Measurements from ENCODE around the gene ASCL1. TPM values are rescaled to one million over a fixed set of nuclear protein-coding genes. Genes with fewer than 3 reads are reported as not detected.

ASCL1 gene
- total and polyA plus RNA-seq, 2 of the 13 experiments (the other 11 are each of a cell fraction or from before 2014, with no cell fraction given): not detected

DNA sequence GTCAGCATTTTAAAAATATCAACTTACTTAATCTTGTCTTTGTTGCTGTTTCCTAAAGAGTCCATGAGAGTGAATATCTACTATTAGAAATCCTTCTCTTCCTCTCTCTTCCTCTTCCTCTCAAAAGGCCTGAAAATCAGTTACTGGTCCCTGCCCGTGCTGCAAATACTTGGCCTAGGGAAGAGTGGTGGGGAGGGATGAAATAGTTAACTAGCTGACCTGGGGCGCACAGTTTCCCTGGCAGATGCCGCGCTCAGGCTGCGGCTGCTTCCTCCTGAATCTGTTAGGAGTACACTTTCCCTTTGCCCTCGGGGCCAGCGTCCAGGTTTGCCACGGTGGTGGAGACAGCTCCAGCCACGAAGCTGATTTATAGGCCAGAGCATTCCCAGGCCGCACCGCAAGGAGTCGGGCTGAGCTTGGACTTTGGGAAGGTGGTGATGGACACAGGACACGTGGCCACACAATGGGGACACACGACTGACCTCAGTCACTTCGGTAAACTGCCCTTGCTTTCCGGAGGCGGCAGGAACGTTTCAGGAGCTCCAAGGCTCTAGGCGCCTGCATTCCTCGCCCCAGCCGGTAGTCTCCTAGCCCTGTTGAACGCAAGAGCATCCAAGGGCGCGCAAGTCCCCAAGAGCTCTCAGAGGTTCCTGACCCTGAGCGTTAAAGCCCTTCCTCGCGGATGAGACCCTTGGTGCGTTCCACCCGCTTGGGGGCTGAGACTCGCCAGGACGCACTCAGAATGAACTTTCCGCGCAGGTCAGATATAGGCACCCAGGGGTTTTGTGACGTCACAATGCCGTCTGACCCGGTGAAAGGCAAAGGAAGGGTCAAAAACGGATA lies 7.1 kb upstream of the ASCL1 start (continued):
- TF ChIP-seq IKZF4 (CRISPR knock-in tag; IDR thresholded peaks at IDR 0.05; ENCODE audit: borderline replicate concordance, low read depth, not compliant biosample characterization): no peak
- no peak for TF ChIP-seq SRF (IDR thresholded peaks at IDR 0.05; ENCODE audit: low read depth, low read length)
- TF ChIP-seq ZNF720 (CRISPR knock-in tag; IDR thresholded peaks at IDR 0.05): no peak
- peak; percentile 80 for TF ChIP-seq ZMYM4 (CRISPR knock-in tag; IDR thresholded peaks at IDR 0.05)
- TF ChIP-seq CHCHD3 (CRISPR knock-in tag; IDR thresholded peaks at IDR 0.05): no peak
- peak; percentile 89 for TF ChIP-seq CREB1 (IDR thresholded peaks at IDR 0.05)
- TF ChIP-seq CREB1 (CRISPR knock-in tag; IDR thresholded peaks at IDR 0.05): no peak
- no peak for TF ChIP-seq ZBTB3 (CRISPR knock-in tag; IDR thresholded peaks at IDR 0.05; ENCODE audit: borderline replicate concordance, low read depth)
- no peak for TF ChIP-seq MLLT10 (CRISPR knock-in tag; IDR thresholded peaks at IDR 0.05)
- no peak for TF ChIP-seq ZSCAN9 (CRISPR knock-in tag; IDR thresholded peaks at IDR 0.05; ENCODE audit: borderline replicate concordance)
- peak; percentile 91 for TF ChIP-seq MYC (CRISPR knock-in tag; IDR thresholded peaks at IDR 0.05; ENCODE audit: borderline replicate concordance)
- no peak for TF ChIP-seq FOXK2 (IDR thresholded peaks at IDR 0.05)
- TF ChIP-seq, protein P1, sequence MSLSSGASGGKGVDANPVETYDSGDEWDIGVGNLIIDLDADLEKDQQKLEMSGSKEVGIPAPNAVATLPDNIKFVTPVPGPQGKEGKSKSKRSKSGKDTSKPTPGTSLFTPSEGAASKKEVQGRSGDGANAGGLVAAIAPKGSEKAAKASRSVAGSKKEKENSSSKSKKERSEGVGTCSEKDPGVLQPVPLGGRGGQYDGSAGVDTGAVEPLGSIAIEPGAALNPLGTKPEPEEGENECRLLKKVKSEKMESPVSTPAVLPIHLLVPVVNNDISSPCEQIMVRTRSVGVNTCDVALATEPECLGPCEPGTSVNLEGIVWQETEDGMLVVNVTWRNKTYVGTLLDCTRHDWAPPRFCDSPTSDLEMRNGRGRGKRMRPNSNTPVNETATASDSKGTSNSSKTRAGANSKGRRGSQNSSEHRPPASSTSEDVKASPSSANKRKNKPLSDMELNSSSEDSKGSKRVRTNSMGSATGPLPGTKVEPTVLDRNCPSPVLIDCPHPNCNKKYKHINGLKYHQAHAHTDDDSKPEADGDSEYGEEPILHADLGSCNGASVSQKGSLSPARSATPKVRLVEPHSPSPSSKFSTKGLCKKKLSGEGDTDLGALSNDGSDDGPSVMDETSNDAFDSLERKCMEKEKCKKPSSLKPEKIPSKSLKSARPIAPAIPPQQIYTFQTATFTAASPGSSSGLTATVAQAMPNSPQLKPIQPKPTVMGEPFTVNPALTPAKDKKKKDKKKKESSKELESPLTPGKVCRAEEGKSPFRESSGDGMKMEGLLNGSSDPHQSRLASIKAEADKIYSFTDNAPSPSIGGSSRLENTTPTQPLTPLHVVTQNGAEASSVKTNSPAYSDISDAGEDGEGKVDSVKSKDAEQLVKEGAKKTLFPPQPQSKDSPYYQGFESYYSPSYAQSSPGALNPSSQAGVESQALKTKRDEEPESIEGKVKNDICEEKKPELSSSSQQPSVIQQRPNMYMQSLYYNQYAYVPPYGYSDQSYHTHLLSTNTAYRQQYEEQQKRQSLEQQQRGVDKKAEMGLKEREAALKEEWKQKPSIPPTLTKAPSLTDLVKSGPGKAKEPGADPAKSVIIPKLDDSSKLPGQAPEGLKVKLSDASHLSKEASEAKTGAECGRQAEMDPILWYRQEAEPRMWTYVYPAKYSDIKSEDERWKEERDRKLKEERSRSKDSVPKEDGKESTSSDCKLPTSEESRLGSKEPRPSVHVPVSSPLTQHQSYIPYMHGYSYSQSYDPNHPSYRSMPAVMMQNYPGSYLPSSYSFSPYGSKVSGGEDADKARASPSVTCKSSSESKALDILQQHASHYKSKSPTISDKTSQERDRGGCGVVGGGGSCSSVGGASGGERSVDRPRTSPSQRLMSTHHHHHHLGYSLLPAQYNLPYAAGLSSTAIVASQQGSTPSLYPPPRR (CRISPR knock-in tag; IDR thresholded peaks at IDR 0.05; ENCODE audit: borderline replicate concordance): no peak
- TF ChIP-seq, protein P2, sequence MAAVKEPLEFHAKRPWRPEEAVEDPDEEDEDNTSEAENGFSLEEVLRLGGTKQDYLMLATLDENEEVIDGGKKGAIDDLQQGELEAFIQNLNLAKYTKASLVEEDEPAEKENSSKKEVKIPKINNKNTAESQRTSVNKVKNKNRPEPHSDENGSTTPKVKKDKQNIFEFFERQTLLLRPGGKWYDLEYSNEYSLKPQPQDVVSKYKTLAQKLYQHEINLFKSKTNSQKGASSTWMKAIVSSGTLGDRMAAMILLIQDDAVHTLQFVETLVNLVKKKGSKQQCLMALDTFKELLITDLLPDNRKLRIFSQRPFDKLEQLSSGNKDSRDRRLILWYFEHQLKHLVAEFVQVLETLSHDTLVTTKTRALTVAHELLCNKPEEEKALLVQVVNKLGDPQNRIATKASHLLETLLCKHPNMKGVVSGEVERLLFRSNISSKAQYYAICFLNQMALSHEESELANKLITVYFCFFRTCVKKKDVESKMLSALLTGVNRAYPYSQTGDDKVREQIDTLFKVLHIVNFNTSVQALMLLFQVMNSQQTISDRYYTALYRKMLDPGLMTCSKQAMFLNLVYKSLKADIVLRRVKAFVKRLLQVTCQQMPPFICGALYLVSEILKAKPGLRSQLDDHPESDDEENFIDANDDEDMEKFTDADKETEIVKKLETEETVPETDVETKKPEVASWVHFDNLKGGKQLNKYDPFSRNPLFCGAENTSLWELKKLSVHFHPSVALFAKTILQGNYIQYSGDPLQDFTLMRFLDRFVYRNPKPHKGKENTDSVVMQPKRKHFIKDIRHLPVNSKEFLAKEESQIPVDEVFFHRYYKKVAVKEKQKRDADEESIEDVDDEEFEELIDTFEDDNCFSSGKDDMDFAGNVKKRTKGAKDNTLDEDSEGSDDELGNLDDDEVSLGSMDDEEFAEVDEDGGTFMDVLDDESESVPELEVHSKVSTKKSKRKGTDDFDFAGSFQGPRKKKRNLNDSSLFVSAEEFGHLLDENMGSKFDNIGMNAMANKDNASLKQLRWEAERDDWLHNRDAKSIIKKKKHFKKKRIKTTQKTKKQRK (IDR thresholded peaks at IDR 0.05; ENCODE audit: low read length): no peak
- TF ChIP-seq, protein P3, sequence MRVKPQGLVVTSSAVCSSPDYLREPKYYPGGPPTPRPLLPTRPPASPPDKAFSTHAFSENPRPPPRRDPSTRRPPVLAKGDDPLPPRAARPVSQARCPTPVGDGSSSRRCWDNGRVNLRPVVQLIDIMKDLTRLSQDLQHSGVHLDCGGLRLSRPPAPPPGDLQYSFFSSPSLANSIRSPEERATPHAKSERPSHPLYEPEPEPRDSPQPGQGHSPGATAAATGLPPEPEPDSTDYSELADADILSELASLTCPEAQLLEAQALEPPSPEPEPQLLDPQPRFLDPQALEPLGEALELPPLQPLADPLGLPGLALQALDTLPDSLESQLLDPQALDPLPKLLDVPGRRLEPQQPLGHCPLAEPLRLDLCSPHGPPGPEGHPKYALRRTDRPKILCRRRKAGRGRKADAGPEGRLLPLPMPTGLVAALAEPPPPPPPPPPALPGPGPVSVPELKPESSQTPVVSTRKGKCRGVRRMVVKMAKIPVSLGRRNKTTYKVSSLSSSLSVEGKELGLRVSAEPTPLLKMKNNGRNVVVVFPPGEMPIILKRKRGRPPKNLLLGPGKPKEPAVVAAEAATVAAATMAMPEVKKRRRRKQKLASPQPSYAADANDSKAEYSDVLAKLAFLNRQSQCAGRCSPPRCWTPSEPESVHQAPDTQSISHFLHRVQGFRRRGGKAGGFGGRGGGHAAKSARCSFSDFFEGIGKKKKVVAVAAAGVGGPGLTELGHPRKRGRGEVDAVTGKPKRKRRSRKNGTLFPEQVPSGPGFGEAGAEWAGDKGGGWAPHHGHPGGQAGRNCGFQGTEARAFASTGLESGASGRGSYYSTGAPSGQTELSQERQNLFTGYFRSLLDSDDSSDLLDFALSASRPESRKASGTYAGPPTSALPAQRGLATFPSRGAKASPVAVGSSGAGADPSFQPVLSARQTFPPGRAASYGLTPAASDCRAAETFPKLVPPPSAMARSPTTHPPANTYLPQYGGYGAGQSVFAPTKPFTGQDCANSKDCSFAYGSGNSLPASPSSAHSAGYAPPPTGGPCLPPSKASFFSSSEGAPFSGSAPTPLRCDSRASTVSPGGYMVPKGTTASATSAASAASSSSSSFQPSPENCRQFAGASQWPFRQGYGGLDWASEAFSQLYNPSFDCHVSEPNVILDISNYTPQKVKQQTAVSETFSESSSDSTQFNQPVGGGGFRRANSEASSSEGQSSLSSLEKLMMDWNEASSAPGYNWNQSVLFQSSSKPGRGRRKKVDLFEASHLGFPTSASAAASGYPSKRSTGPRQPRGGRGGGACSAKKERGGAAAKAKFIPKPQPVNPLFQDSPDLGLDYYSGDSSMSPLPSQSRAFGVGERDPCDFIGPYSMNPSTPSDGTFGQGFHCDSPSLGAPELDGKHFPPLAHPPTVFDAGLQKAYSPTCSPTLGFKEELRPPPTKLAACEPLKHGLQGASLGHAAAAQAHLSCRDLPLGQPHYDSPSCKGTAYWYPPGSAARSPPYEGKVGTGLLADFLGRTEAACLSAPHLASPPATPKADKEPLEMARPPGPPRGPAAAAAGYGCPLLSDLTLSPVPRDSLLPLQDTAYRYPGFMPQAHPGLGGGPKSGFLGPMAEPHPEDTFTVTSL (CRISPR knock-in tag; IDR thresholded peaks at IDR 0.05; ENCODE audit: borderline replicate concordance): peak; percentile 38; the same call in 1 of the 2 replicates

All from HepG2 (cell line).